Measurements from ENCODE around the gene USB1. TPM values are rescaled to one million over a fixed set of nuclear protein-coding genes. Genes with fewer than 3 reads are reported as not detected.

The USB1 gene
- total RNA-seq, 4 donors from 2014 or later = 31.5 to 51.1 (median 33.3) TPM

GRCh38 chr16:57962756-57963155 is 38.5 kb upstream of the USB1 start:
- H3K36me3 ChIP-seq = no peaks in the 10 kb centered on the region
- H3K4me3 ChIP-seq = no peak overlapping the region
- intact Hi-C loops (cut with DNase I) = no loop called here
- no CpG with 5 or more reads among the region's 9 CpGs for WGBS
- no peak overlapping the region for H3K27ac ChIP-seq (replicated peaks in 1 of 4)
- no peaks in the 10 kb centered on the region for H3K27me3 ChIP-seq
- no peaks in the 10 kb centered on the region for H3K4me1 ChIP-seq
- TF ChIP-seq POLR2AphosphoS5 (IDR thresholded peaks at IDR 0.05) = no peak
- no peak for TF ChIP-seq EP300 (IDR thresholded peaks at IDR 0.05)
- TF ChIP-seq, protein P1, sequence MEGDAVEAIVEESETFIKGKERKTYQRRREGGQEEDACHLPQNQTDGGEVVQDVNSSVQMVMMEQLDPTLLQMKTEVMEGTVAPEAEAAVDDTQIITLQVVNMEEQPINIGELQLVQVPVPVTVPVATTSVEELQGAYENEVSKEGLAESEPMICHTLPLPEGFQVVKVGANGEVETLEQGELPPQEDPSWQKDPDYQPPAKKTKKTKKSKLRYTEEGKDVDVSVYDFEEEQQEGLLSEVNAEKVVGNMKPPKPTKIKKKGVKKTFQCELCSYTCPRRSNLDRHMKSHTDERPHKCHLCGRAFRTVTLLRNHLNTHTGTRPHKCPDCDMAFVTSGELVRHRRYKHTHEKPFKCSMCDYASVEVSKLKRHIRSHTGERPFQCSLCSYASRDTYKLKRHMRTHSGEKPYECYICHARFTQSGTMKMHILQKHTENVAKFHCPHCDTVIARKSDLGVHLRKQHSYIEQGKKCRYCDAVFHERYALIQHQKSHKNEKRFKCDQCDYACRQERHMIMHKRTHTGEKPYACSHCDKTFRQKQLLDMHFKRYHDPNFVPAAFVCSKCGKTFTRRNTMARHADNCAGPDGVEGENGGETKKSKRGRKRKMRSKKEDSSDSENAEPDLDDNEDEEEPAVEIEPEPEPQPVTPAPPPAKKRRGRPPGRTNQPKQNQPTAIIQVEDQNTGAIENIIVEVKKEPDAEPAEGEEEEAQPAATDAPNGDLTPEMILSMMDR (IDR thresholded peaks at IDR 0.05) = no peak
- no peak for TF ChIP-seq POLR2A (IDR thresholded peaks at IDR 0.05; ENCODE audit: low read depth)
- DNase-seq (ENCODE audit: extremely low spot score) = no peak
- H3K9me3 ChIP-seq = no peaks in the 10 kb centered on the region

DNA sequence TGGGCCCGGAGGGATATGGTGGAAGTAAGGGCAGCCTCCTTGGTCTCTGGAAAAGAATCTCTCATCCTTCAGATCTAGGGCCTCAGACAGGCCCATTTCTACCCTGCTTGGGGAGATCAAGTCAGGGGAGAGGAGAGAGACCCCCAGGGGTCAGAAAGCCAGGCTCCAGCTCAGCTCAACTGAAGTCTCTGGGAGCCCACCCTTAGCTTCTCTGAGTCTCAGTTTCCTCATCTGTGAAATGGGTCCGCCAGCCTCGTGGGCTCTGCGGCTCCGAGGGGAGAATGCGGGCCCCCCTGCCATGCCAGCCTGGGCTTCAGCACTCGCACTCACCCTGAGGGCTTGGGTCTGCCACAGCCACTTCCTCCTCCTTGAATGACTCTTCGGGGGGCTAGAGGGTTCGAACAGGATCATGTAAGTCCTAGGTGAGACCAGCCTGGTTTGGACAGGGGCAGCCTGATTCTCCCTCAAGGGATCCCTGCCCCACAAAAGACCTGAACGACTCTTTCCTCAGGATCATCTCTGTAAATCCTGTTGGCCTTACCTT is 37.0 kb upstream of the USB1 start:
- Histone ChIP-seq H3K4me3 (no peak overlapping the region), H3K4me1 (no peaks in the 10 kb centered on the region), H3K27me3 (no peaks in the 10 kb centered on the region), H3K27ac (replicated peaks in 1 of 4) (no peak overlapping the region), H3K9me3 (no peaks in the 10 kb centered on the region), H3K36me3 (no peaks in the 10 kb centered on the region)
- intact Hi-C loops (cut with DNase I) = no loop called here
- no peak for DNase-seq (ENCODE audit: extremely low spot score)
- no peak for TF ChIP-seq EP300 (IDR thresholded peaks at IDR 0.05)
- 77% methylated on average over 10 of the region's 10 CpGs for WGBS

DNA sequence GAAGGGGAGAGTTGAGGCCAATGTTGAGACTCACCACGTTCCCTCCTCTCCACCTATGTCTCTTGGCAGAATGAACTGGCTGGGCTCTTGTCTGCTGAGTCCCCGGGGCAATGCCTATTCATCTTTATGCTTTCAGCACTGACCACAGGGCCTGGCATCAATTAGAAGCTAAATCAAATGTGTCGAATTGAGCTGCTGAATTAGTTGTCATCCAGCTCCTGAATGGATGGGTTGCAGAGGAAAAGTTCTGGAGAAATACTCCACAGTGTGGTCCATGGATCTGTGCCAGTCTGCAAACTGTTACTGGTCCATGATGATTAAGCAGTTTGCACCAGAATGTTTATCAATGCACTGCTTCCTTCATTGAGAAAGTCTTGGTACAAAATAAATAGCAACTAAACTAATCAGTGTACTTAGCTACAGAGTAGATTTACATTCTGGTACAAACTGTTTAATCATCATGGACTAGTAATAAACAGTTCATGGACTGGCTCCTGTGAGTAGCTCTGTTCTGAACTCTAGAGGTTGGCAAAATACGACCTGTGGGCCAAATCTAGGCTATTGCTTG is 34.9 kb upstream of the USB1 start:
- Histone ChIP-seq H3K4me3 (no peak overlapping the region), H3K27ac (replicated peaks in 1 of 4) (no peak overlapping the region), H3K36me3 (no peaks in the 10 kb centered on the region), H3K9me3 (no peaks in the 10 kb centered on the region), H3K27me3 (no peaks in the 10 kb centered on the region), H3K4me1 (no peaks in the 10 kb centered on the region)
- no peak for TF ChIP-seq POLR2A (IDR thresholded peaks at IDR 0.05; ENCODE audit: low read depth)
- WGBS = 42% methylated on average over 4 of the region's 4 CpGs
- no peak for DNase-seq (ENCODE audit: extremely low spot score)
- intact Hi-C loops (cut with DNase I) = no loop called here

DNA sequence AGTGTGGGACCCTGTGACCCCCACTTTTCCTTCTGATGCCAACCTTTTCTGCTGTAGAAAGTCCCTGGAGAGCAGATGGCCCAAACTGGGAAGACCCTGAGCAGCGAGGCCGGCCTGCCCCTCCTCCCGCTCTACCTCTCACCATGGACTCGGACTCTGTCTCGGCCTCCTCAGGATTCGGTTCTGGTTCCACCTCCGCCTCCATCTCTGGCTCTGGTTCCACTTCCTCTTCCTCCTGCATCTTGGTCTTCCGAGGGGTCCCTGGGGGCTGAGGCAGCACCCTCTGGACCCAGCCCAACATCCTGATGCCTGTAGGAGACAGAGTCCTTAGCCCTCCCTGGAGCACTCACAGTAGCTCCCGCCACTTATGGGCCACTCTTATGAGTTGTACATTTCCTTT is 34.2 kb upstream of the USB1 start:
- intact Hi-C loops (cut with DNase I) = no loop called here
- WGBS = 86% methylated on average over 9 of the region's 9 CpGs
- no peaks in the 10 kb centered on the region for H3K4me1 ChIP-seq
- H3K27ac ChIP-seq (replicated peaks in 1 of 4) = no peak overlapping the region
- no peaks in the 10 kb centered on the region for H3K27me3 ChIP-seq
- no peaks in the 10 kb centered on the region for H3K36me3 ChIP-seq
- H3K4me3 ChIP-seq = no peak overlapping the region
- no peaks in the 10 kb centered on the region for H3K9me3 ChIP-seq
- no peak for DNase-seq (ENCODE audit: extremely low spot score)
- TF ChIP-seq EP300 (IDR thresholded peaks at IDR 0.05) (no peak), POLR2A (IDR thresholded peaks at IDR 0.05; ENCODE audit: low read depth) (no peak), POLR2AphosphoS5 (IDR thresholded peaks at IDR 0.05) (no peak)
- TF ChIP-seq, protein P1 (IDR thresholded peaks at IDR 0.05) = no peak

DNA sequence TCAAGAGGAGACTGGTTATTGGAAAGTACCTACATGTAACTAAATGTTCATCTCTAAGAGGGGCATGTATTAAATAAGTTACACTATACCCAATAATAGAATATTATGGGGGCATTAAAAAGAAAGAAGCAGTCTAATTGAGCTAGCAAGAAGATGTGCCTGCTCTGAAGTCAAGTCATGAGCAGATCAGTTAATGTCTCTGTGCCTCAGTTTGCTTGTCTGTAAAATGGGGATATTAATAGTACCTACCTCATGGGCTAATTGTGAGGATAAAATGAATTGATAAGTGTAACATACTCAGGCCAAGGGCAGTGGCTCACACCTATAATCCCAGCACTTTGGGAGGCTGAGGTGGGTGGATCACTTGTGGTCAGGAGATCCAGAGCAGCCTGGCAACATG is 33.3 kb upstream of the USB1 start:
- Histone ChIP-seq H3K27ac (replicated peaks in 1 of 4) (no peak overlapping the region), H3K9me3 (no peaks in the 10 kb centered on the region), H3K36me3 (no peaks in the 10 kb centered on the region), H3K4me3 (no peak overlapping the region), H3K4me1 (no peaks in the 10 kb centered on the region), H3K27me3 (no peaks in the 10 kb centered on the region)
- intact Hi-C loops (cut with DNase I) = no loop called here
- DNase-seq (ENCODE audit: extremely low spot score) = no peak
- TF ChIP-seq POLR2A (IDR thresholded peaks at IDR 0.05; ENCODE audit: low read depth) = no peak
- no peak for TF ChIP-seq POLR2AphosphoS5 (IDR thresholded peaks at IDR 0.05)

DNA sequence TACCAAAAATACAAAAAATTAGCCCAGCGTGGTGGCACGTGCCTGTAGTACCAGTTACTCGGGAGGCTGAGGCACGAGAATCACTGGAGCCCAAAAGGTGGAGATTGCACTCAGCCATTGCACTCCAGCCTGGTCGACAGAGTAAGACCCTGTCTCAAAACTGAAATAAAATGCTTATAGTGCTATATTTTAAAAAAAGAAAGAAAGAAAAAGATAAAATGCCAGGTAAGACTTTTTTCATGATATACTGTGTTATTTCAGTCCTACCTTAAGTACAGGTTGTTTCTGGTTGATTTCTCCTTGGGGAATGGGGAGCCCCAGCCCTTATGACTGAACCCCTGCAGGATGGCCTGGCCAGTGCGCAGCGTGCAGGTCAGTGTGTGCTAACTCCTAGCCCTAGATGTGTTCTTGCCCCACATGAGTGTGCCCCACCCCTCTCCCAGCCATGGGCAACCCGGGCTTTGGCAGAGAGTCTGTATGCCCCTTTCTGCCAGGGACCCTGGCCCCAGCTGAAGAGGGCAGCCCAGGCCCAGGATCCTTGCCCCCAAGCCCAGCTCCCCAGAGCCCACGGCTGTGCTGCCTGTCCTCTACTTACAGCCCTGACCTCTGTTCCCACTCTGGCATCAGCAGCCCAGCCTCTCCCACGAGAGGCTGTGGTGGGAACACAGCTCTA is 31.6 kb upstream of the USB1 start:
- Histone ChIP-seq H3K27me3 (no peaks in the 10 kb centered on the region), H3K4me3 (no peak overlapping the region), H3K27ac (replicated peaks in 1 of 4) (no peak overlapping the region), H3K4me1 (no peaks in the 10 kb centered on the region), H3K9me3 (no peaks in the 10 kb centered on the region), H3K36me3 (no peaks in the 10 kb centered on the region)
- TF ChIP-seq POLR2AphosphoS5 (IDR thresholded peaks at IDR 0.05) (no peak), EP300 (IDR thresholded peaks at IDR 0.05) (no peak), POLR2A (IDR thresholded peaks at IDR 0.05; ENCODE audit: low read depth) (no peak)
- TF ChIP-seq, protein P1 (IDR thresholded peaks at IDR 0.05) = no peak
- DNase-seq (ENCODE audit: extremely low spot score) = no peak
- intact Hi-C loops (cut with DNase I) = no loop called here
- 85% methylated on average over 10 of the region's 10 CpGs for WGBS
